ENCODE results near the gene TBXAS1.

Gene TBXAS1

DNA sequence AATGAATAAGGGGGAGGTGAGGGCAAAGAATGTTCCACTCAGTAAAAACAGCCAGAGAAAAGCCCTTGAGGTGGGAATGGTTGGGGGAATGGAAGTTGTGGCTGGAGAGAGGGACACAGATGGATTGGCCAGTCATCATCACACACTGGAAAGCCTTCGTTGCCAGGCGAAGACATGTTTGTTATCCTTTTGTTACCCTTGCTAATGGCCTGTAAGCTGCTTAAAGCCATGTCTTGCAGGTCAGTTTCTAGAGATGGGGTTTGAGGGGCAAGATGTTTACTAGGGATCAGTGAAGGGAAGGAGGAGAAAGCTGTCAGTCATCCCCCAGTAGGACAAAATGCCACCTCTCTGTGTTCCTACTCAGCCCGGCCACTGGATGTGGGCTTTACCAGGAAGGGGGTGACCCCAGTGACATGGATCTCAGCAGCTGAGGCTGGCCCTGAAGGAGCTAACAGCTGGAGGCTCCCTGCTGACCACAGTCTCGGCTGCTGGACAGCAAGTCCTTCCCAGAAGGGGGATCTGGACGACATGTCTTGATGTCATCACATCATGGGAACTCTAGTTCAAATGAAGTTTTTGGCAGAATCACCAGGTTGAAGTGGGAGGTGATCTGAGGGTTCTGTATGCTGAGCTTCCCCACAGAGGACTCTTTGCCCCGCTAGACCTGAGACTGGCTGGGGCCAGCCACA lies 66.2 kb downstream of the TBXAS1 start:
- H3K4me3 ChIP-seq (ENCODE audit: insufficient read depth, low read length, poor library complexity, severe bottlenecking) = no peak overlapping the region
- no peak overlapping the region for H3K9ac ChIP-seq (ENCODE audit: low read length)
- no peak for TF ChIP-seq EZH2phosphoT487 (conservative IDR thresholded peaks at IDR 0.05; ENCODE audit: low read length)
- TF ChIP-seq, protein P1, sequence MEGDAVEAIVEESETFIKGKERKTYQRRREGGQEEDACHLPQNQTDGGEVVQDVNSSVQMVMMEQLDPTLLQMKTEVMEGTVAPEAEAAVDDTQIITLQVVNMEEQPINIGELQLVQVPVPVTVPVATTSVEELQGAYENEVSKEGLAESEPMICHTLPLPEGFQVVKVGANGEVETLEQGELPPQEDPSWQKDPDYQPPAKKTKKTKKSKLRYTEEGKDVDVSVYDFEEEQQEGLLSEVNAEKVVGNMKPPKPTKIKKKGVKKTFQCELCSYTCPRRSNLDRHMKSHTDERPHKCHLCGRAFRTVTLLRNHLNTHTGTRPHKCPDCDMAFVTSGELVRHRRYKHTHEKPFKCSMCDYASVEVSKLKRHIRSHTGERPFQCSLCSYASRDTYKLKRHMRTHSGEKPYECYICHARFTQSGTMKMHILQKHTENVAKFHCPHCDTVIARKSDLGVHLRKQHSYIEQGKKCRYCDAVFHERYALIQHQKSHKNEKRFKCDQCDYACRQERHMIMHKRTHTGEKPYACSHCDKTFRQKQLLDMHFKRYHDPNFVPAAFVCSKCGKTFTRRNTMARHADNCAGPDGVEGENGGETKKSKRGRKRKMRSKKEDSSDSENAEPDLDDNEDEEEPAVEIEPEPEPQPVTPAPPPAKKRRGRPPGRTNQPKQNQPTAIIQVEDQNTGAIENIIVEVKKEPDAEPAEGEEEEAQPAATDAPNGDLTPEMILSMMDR (IDR thresholded peaks at IDR 0.05; ENCODE audit: insufficient read depth, low read length, poor library complexity, severe bottlenecking) = no peak
- no peaks in the 10 kb centered on the region for H3K36me3 ChIP-seq (ENCODE audit: low read length)
- no peak overlapping the region for H3K4me2 ChIP-seq (ENCODE audit: low read depth, low read length, poor library complexity, severe bottlenecking)
- no peaks in the 10 kb centered on the region for H4K20me1 ChIP-seq (ENCODE audit: low read depth, low read length)
- H3K9me2 ChIP-seq (replicated peaks; ENCODE audit: insufficient read depth, low read length) = no peaks in the 10 kb centered on the region
- no peaks in the 10 kb centered on the region for H3F3A ChIP-seq (ENCODE audit: insufficient read depth)
- H3K9me3 ChIP-seq (ENCODE audit: insufficient read depth, low read length) = no peaks in the 10 kb centered on the region
- no peaks in the 10 kb centered on the region for H3K79me2 ChIP-seq (ENCODE audit: insufficient read depth, low read length)
- no peak overlapping the region for H3K27ac ChIP-seq (ENCODE audit: low read depth, low read length)
- 0 out of 2 replicates have a peak, but pooled peaks cover 3% of the 10 kb centered on the region for H3K27me3 ChIP-seq (ENCODE audit: low read length)
- no peak overlapping the region for H2AFZ ChIP-seq (ENCODE audit: low read depth, low read length, severe bottlenecking)

DNA sequence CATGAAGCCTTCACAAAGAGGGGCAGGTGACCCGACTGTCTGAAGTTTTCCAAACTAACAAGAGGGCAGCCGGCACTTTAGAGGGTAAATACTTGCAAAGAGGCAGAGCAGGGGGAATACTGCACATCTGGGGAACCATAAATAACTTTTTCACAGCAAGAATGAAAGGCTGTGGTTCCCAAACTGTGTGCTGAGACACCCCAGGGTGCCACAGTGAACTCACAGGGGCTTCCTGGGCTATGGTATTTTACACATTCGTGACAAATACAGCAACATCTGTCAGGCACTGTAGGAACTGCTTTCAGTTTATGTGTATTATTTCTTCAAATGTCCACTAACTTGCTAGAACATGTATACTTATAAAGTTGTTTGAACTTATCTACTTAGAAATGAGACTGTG lies 67.2 kb downstream of the TBXAS1 start:
- TF ChIP-seq EZH2phosphoT487 (conservative IDR thresholded peaks at IDR 0.05; ENCODE audit: low read length) = no peak
- TF ChIP-seq, protein P1 (IDR thresholded peaks at IDR 0.05; ENCODE audit: insufficient read depth, low read length, poor library complexity, severe bottlenecking) = no peak
- H3K4me3 ChIP-seq (ENCODE audit: insufficient read depth, low read length, poor library complexity, severe bottlenecking) = no peak overlapping the region
- no peaks in the 10 kb centered on the region for H3K9me3 ChIP-seq (ENCODE audit: insufficient read depth, low read length)
- H3K27ac ChIP-seq (ENCODE audit: low read depth, low read length) = no peak overlapping the region
- H4K20me1 ChIP-seq (ENCODE audit: low read depth, low read length) = no peaks in the 10 kb centered on the region
- H3K27me3 ChIP-seq (ENCODE audit: low read length) = 0 out of 2 replicates have a peak, but pooled peaks cover 2% of the 10 kb centered on the region
- no peaks in the 10 kb centered on the region for H3K36me3 ChIP-seq (ENCODE audit: low read length)
- no peaks in the 10 kb centered on the region for H3F3A ChIP-seq (ENCODE audit: insufficient read depth)
- no peak overlapping the region for H3K9ac ChIP-seq (ENCODE audit: low read length)
- H3K4me2 ChIP-seq (ENCODE audit: low read depth, low read length, poor library complexity, severe bottlenecking) = no peak overlapping the region
- H3K79me2 ChIP-seq (ENCODE audit: insufficient read depth, low read length) = no peaks in the 10 kb centered on the region
- no peak overlapping the region for H2AFZ ChIP-seq (ENCODE audit: low read depth, low read length, severe bottlenecking)
- H3K9me2 ChIP-seq (replicated peaks; ENCODE audit: insufficient read depth, low read length) = no peaks in the 10 kb centered on the region

DNA sequence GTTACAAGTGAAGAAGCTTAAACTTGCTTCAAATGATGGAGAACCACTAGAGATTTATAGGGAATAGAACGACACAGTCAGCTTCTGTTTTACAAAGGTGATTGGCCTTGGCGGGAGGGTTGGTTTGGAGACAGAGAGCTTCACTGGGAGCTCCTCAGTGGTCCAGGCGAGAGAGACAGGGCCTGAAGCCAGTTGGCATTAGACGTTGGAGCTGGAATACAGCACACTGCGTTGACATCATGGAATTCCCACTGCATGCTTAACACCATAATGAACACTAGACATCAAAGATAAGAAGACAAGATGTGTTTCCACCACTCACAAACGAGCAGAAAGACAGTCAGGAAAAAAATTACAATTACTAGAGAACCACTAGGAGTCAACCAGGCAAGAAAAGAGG lies 67.8 kb downstream of the TBXAS1 start:
- no peak overlapping the region for H2AFZ ChIP-seq (ENCODE audit: low read depth, low read length, severe bottlenecking)

More for the DNA sequence above, 67.8 kb downstream of the TBXAS1 start:
- H3K27me3 ChIP-seq (ENCODE audit: low read length) = no peaks in the 10 kb centered on the region
- no peaks in the 10 kb centered on the region for H3K79me2 ChIP-seq (ENCODE audit: insufficient read depth, low read length)
- H3K9me3 ChIP-seq (ENCODE audit: insufficient read depth, low read length) = no peaks in the 10 kb centered on the region
- H3K4me3 ChIP-seq (ENCODE audit: insufficient read depth, low read length, poor library complexity, severe bottlenecking) = no peak overlapping the region
- H3K9me2 ChIP-seq (replicated peaks; ENCODE audit: insufficient read depth, low read length) = no peaks in the 10 kb centered on the region
- no peak overlapping the region for H3K27ac ChIP-seq (ENCODE audit: low read depth, low read length)
- no peaks in the 10 kb centered on the region for H3K36me3 ChIP-seq (ENCODE audit: low read length)
- H3F3A ChIP-seq (ENCODE audit: insufficient read depth) = no peaks in the 10 kb centered on the region
- no peaks in the 10 kb centered on the region for H4K20me1 ChIP-seq (ENCODE audit: low read depth, low read length)
- no peak for TF ChIP-seq EZH2phosphoT487 (conservative IDR thresholded peaks at IDR 0.05; ENCODE audit: low read length)
- TF ChIP-seq, protein P1 (IDR thresholded peaks at IDR 0.05; ENCODE audit: insufficient read depth, low read length, poor library complexity, severe bottlenecking) = no peak
- H3K9ac ChIP-seq (ENCODE audit: low read length) = no peak overlapping the region
- no peak overlapping the region for H3K4me2 ChIP-seq (ENCODE audit: low read depth, low read length, poor library complexity, severe bottlenecking)
